UCSD-AML1 (cell line): ENCODE results near the gene ARPP21.

Experiments
- DNase-seq: peaks from one replicate; lab custom pipeline; 2025; ENCODE audit not compliant: unreplicated experiment; lab: John Stamatoyannopoulos, UW

Gene ARPP21

DNA sequence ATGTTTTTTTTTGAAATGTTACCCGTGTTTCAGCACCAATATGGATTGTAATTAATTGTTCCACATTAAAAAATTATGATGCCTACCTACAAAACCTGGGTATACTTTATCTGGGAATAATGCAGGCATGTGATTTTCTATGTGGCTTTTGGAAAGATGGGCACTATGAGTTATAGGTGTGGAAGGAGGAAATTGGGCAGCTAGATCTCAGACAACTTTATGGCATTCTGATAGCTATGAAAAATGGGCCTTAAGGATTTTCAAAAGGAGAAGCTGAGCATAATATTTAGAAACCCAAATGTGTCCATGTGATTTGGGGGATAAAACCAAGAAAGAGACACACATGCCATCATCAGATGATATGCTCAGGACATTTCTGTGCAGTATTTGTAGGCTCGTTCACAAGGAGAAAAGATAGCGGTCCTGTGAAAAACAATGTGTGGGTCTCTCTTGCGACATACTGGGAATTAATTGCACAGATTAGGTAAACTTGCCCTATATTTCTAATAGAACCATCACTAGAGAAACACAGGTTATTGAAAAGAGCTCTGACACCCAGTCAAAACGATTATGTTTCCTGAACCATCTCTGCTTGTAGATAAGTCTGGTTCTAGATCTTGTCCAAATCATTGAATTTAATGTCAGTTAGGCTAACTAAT is 35.3 kb downstream of the ARPP21 start:
- no peak for DNase-seq

DNA sequence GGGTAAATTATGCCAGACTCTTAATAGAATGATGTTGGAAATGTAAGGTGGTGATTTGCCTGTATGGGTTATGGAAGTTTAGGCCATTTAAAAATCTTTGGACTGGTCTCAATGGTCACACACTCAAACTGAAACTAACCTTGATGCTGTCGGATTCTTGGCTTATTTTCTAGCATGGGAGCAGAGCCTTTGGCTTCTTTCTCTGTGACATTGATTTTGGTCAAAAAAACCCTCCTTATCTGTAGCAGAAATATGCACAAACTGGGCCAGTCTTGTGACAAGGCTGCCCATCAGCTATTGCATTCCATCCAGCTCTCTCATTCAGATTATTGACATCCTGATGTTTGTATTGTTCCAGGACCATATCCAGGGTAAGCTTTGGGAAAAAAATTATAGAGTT is 35.9 kb downstream of the ARPP21 start:
- DNase-seq = no peak

DNA sequence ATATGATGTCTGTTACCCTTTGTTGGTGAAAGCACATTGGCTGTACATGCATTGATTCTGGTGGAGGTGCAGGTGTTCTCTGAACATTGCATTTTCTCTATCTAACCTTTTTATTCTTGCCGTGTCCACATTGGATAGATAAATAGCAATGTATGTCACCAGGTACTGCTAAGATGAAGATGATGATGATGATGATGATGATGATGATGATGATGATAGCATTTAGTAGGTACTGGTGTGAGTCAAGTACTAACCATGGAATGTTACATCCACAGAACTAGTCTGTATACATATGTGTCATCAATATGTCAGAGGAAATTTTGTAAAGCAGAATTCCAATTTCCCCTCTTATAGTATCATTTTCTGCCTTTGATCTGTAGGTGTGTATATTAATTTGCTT is 36.3 kb downstream of the ARPP21 start:
- DNase-seq = no peak

DNA sequence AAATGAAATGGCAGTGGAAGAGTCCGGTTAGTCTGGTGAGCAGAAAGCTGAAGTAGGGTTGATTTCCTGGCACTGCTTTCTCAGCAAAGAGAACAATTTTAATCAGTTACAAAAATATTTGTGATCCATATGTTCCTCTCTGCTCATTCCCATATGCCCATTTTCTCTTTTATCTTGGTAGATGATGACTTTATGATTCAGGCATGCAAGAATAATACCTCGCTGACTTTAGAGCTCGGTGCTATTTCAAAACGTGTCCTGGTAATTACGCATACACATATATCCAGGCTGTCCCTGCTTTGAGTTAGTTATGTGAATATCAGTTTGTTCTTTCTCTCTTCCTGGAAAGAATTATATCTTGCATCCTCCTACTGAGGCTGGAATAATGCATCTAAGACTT is 38.5 kb downstream of the ARPP21 start:
- no peak for DNase-seq

DNA sequence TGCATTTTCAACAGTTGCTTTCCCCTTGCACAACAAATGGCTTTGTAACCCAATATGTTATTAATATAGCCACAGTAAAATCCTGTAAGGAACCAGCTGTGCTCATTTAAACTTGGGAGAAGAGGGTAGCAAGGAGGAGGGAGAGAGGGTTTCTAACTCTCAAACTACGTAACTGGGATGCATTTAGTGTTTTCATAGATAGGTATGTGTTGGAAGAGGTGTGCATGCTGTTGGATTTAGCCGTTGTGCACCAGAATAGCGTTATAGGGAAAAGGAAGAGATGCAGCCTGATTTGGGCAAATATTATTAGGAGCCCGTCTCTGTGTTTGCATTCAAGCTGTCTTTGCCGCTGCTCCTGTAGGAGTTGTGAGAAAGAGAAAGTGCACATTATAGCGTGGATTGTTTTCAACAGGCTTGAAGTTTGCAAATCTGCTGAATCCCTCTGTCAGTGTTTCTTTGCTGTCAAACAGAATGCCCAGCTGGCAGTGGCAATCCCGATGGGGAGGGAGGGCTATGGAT is 39.4 kb downstream of the ARPP21 start:
- no peak for DNase-seq

DNA sequence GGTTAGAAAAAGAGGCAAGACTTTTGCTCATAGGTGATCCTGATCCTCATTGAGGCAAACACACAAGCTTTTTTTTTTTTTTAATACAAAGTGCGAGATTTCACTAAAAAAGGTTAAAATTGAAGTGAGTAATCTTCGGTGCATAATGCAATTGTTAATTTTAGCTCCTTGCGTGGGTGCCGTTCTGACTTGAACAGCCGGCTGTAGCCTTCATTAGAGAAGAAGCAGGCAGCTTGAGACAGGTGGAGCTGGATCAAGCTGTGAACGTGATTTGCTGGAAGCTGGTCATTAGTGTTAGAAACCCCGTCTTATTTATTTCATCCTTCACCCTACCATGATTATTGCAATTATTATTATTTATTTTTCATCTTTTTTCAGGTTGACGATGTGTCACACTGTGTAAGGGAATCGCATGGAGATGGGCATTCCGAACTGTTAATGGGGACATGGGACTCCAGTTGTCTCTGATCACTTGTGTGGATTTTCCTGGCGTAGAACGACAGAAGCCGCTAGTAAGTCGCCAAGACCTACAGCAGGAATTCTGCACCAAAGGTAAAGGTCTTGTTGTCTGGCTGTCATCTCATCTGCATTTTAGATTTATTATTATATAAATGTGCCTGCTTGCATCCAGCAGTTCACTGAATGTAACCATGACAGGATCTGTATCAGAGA is 40.2 kb downstream of the ARPP21 start:
- DNase-seq = no peak

DNA sequence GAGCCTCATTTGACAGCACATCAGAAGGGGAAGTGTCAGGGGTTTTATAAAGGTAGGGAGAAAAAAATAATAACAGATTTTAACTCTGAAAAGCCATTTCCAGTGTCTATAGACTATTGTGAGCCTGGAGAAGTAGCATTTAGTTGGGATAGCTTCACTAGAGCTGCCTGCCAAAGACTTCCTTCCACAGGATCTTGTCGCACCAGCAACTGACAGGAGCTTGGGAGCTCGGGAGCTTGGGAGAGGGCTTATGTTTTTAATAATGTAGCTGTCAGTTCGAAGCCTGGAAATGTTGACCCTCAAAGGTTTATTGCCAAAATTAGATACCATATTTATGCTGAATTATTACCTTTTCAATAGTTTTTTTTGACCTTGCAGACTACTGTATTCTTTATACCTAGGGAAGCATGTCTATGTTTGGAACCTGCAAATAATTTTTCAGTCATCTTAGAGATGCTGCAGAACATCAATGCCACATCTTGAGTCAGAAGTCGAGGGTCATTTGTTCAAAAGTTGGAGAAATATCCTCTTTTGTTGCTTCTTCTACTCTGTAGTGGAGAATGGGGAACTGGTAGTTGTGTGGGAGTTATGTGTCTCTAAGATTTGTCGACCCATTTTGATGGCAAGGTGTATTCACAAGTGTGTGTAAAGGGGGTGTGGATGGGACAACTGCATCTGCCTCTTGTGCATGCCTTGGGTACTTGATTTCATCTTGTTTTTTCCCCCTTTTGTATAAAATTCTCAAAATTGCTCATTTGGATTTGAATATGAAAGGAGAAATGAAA is 41.7 kb downstream of the ARPP21 start:
- DNase-seq = no peak

DNA sequence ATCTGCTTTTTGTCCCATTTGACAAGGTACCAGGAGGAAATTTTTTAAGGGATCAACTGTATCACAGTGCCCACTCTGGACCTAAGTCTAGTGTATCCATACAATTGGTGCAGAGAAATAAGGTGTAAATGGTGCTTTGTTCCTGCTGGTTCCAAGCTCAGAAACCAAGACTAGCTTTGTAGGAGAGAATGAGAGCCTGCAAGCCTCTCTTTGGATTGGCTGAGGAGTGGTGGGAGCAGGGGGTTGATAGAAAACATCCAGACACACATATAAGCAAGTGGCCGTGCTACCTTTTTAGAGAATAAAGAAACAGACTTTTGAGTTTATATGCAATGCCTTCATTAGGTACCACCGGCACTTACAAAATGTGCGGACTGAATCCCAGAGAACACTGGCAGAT is 45.8 kb downstream of the ARPP21 start:
- DNase-seq = no peak

DNA sequence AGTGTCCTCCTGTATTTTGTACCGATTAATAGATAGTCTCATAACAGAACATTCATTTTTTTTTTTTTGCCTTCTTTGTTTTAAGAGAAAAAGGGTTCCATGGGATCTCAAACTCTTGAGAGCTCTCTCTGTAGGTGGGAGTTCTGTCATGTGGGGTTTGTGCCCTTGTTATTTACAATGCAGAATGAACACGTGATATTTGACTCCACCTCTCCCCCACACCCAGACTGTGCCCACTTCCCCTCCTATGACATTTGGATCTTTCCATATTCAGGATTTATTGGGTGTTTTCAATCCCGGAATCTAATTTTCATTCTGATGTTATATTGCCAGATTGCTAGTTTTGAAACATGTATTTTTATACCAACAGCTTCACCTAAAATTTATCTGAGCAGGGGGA is 49.5 kb downstream of the ARPP21 start:
- no peak for DNase-seq

DNA sequence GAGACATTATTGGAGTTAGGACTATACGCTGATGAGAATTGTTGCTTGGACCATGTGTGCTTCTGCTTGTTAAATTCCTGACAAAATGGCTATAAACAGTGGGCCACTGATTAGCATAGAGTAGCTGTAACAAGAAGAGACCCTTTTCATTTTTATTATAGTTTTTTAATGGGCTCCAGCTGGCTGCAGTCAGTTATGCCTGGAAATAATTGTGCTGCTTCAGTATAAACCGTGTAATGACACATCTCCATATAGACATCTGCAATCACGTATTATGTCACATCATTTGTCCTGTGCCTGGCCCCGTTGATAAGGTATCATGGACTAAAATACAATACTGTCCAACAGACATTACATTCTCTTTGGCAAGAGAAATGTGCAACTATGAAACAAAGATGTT is 50.9 kb downstream of the ARPP21 start:
- no peak for DNase-seq

DNA sequence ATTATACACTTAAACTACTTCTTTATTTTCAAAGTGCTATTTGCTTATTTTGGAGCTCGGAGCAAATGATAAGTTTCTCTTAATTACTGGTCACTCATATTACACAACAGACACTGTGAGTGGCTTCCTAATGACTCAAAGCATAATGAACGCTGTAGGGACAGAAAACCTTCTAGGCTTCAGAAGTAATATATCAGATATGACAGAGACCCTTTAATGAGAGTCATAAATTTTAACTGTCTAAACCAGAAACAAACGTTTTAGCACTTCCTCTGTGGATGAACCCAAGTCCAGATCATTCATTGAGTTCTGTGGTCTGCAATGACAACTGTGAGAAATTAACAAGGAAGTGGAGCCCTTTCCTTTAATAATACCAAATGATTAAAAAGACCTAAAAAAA is 66.6 kb downstream of the ARPP21 start:
- DNase-seq = no peak

DNA sequence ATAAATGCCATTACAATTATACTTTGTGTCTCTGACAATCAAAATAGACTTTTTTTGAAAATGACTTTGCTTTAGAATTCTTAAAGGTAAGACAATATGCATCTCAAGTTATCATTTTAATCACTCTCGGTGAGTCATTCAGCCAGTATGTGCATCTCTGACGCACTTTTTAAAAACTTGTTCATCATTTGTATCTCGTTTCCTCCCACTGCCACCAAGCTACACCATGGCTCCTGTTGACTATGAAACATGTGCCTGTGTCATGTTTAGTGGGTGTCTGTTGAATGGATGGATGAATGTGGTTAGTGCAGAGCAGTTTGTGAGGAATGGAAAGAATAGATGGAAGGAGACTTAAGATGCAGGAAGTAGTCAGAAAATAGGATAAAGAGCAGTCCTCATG is 68.6 kb downstream of the ARPP21 start:
- no peak for DNase-seq

DNA sequence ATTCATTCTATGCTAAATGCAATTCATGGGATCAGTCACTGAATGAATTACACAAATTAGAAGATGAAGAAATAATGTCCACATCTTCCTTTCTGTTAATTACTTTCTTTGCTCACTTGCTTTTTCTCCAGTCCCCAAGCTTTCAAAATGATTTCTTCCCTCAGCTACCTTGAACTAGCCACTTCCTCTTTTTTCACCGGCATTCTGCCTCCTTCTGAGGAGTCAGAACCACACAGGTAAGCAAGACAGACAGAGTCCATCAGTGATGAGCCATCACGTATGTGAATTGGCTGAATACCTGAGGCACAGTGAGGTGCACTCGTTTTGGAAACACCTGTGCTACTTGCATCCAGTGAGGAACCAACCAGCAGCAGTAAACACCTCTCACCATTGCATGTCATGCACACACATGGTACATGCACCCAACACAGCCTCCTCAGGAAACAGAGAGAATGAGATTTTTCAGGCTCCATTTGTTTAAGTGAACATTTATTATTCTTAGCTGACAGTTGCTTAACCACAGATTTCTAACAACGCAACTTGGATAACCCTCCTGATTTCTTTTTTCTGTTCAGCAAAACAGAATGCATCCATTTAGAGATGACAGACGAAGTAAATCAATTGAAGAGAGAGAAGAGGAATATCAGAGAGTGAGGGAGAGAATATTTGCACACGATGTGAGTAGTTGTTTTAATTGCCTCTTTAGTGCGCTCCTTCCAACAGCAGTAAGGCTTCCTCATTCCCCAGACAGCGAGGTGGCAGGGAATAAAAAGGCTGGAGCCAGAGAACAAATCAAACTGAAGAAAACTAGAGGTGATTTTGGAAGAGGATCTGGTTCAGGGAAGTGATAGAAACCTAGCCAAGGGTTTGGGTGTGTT is 69.3 kb downstream of the ARPP21 start:
- DNase-seq = no peak

DNA sequence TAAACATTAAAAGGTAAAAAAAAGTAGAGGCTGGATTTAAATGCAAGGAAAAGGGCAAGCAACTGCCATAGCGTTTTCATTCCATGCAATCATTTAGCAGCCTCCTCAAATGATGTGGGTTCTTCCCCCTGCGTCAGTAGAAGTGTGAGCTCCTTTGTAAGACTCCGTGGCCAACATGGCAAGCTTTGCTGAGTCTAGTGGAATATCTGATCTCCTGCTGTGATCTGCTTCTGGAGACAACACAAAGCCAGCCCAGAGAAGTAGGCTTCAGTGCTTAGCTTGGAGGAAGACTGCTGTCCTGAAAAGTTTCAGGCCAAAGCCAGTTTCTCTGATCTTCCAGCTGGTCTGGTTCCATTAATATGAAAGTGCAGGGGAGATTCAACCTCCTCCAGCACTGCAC is 70.4 kb downstream of the ARPP21 start:
- no peak for DNase-seq

DNA sequence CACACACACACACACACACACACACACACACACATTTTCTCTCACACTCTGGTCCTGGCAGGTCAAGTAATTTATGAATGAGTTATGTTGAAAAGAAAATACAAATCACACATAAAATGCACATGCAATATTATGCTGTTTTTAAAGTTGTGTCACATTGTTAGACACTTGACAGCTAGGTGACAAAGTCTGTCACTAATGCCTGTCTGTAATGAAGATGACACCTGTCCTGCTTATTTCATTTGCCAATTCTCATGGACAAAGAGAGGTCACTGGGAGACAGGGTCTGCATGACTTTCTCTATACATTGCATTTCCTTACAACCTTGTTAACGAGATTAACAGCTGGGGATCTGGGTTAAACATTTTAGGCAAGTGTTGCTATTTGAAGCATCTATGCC is 71.2 kb downstream of the ARPP21 start:
- no peak for DNase-seq

DNA sequence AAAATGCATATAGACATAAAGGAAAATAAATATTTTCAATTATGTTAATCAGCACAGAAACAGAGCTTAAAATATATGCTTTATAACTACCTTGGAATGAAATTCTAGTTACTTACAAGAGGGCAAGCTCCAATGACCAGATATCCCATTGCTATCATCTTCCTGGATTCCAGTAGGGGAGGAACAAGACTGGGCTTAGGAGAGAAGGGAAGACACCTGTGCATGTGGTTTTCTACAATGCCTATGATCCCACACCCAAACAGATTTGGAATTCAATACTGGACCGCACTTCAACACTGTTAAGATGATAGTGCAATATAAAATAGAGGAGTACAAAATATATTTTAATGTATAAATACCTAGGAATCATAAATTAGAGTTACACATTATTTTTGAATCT is 79.6 kb downstream of the ARPP21 start:
- DNase-seq = no peak

DNA sequence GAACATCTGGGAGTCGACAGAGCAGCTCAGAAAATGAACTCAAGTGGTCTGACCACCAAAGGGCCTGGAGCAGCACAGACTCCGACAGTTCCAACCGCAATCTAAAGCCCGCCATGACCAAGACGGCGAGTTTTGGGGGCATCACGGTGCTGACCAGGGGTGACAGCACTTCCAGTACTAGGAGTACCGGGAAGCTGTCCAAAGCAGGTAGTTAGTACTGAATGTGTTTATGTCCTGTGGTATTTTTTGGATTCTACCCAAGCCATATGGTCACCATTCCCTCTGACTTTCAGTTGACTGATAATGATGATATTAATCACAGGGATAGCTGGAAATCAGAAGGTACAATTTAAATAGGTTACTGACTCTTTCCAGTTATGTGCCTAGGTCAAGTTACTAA is 82.3 kb downstream of the ARPP21 start:
- DNase-seq = no peak

DNA sequence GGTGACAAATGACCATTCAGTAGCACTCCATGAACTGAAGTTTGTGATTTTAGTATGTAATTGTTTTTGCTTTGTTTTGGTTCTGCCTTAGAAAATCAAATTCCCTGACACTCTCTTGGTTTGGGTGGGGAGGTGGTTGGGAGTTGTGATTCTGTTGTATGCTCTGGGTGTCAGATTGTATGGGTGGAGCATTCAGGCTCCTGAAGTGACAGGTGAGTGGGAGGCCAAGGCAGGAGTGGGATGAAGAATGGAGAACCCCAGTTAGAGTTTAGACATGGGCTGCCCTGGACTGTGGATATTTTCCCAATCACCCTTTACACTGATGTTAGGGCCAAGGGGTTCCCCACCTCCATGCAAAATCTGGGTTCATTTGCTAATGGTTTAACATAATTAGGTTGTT is 83.6 kb downstream of the ARPP21 start:
- DNase-seq = no peak

DNA sequence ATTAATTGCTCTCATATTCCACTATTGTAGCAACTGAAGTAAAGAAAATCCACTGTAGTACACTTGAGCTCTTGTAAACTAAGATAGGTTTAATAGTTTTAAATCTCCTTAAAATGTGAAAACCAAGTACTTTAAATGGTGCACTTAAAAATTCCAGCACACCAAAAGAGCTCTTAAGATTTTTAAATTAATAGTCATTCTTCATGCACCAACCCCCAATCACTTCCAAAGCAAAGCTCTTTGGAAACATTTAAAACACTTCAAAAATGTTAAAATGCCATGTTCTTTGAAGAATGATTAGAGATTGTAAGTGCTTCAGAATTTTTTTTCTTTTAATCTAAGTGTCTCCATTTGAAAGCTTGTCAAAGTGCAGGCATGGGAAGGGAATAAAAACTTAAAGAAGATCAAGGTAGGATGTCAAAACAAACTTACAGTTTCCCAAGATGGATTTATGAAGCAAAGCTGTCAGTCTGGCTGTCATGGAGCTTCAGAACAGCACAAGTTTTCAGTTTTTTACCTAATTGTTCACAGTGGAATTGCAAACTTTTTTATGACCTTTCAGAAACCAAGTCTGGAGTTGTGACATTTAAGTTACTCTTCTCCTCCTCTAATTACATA is 84.3 kb downstream of the ARPP21 start:
- no peak for DNase-seq

DNA sequence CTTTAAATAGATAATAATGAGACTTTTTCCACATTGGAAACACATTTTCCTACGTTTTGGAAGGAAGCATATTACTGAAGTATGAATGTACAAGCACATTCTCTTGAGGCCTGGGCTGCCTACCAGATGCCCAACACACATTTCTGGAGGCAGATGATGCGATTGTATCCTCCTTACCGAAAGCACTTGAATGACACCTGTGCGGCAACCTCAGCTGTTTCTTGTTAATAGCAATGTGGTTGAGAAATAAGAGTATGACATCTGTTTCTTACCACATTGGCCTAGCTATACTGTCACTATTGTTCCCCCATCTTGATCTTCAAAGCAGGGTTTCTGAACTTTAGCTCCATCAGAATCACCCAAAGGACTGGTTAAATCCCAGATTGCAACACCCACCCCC is 84.8 kb downstream of the ARPP21 start:
- DNase-seq = no peak

DNA sequence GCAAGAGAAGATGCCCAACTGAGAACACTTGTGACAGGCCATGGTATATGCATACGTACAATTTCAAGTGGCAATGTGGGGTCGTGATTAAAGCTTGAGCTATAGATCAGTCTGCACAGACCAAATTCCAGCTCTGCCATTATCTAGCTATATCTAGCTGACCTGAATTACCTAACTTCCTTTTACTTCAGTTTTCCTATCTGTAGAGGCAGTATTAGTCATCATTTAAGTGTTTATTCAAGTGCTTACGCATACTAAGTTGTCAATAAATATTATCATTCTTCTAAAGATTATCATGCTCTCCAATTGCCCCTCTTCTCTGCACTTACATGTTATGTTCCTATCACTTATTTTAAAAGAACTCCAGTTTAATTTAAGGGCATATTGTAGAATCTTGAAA is 87.9 kb downstream of the ARPP21 start:
- DNase-seq = no peak
